K562 (cell line): ENCODE data around the gene PA2G4. TPM values are rescaled to one million over a fixed set of nuclear protein-coding genes. Genes with fewer than 3 reads are reported as not detected.

Experiments
- ARNT ChIP-seq, 2 experiments: fragments of 450-650 bp; IDR thresholded peaks; 2 replicates each; pipeline ENCODE4 v1.6.1; 2016; ENCODE audit warnings: mild to moderate bottlenecking in 1 of 2
- C11orf30 ChIP-seq: fragments of 450-650 bp; IDR thresholded peaks from 2 replicates; pipeline ENCODE4 v1.6.1; 2016; ENCODE audit warnings: low read depth, mild to moderate bottlenecking
- ETV6 ChIP-seq, 3 experiments: fragments of 150-350 bp in 1 of 3; sonication (generic) in 1 of 3; formaldehyde crosslinking in 1 of 3; IDR thresholded peaks; 2 replicates each; pipeline versions ENCODE4 v1.6.1 to v1.8.0; 2014 to 2022; ENCODE audit warnings: borderline replicate concordance in 2 of 3, low read depth in 2 of 3, antibody characterized with exemption in 1 of 3, low read length in 1 of 3, mild to moderate bottlenecking in 1 of 3, missing genetic modification reagents in 1 of 3
- ILK ChIP-seq: fragments of 450-650 bp; IDR thresholded peaks from 2 replicates; pipeline ENCODE4 v1.6.1; 2016; ENCODE audit warnings: missing genetic modification characterization, low read depth, mild to moderate bottlenecking, missing compliant biosample characterization, moderate library complexity, borderline replicate concordance
- JUND ChIP-seq, 2 experiments: IDR thresholded peaks; 2 replicates in 1 of 2; 3 replicates in 1 of 2; pipeline ENCODE4 v1.6.1; 2011; ENCODE audit warnings: borderline replicate concordance in 2 of 2, low read depth in 2 of 2, low read length in 2 of 2, improper control_type of control experiment in 1 of 2, missing biosample characterization in 1 of 2, missing genetic modification characterization in 1 of 2, missing genetic modification reagents in 1 of 2
- MAFK ChIP-seq: IDR thresholded peaks from 2 replicates; pipeline ENCODE4 v1.6.1; 2011; ENCODE audit warnings: low read length, improper control_type of control experiment
- NEUROD1 ChIP-seq: fragments of 150-350 bp; IDR thresholded peaks from 2 replicates; pipeline ENCODE4 v1.6.1; 2014; ENCODE audit warnings: borderline replicate concordance, low read length, low read depth; ENCODE audit not compliant: partially characterized antibody
- OTX1 ChIP-seq: fragments of 450-650 bp; formaldehyde crosslinking; IDR thresholded peaks from 2 replicates; pipeline ENCODE4 v1.4.0; 2022; ENCODE audit warnings: mild to moderate bottlenecking
- POLR2A ChIP-seq: fragments of 450-650 bp; conservative IDR thresholded peaks from 2 replicates; pipeline ENCODE4 v1.6.1; 2016
- POLR2B ChIP-seq: fragments of 450-650 bp; IDR thresholded peaks from 2 replicates; pipeline ENCODE4 v1.6.1; 2018; ENCODE audit warnings: low read depth; ENCODE audit not compliant: partially characterized antibody
- STAT5B ChIP-seq: fragments of 250-450 bp; sonication (Bioruptor Pico); IDR thresholded peaks from 2 replicates; pipeline ENCODE4 v1.8.0; 2021; ENCODE audit warnings: mild to moderate bottlenecking, inconsistent platforms
- ZFPM2 ChIP-seq: fragments of 250-450 bp; sonication (Bioruptor Pico); IDR thresholded peaks from 2 replicates; pipeline ENCODE4 v1.5.1; 2022; ENCODE audit warnings: mild to moderate bottlenecking
- ZNF253 ChIP-seq: fragments of 250-450 bp; sonication (Bioruptor Pico); conservative IDR thresholded peaks from 2 replicates; pipeline ENCODE4 v1.6.1; 2021; ENCODE audit warnings: mild to moderate bottlenecking
- ZNF3 ChIP-seq: fragments of 250-450 bp; sonication (Bioruptor Pico); IDR thresholded peaks from 2 replicates; pipeline ENCODE4 v1.5.0; 2021; ENCODE audit warnings: mild to moderate bottlenecking, moderate library complexity
- ZNF324 ChIP-seq: fragments of 250-450 bp; sonication (Bioruptor Pico); IDR thresholded peaks from 2 replicates; pipeline ENCODE4 v1.4.0; 2020; ENCODE audit warnings: mild to moderate bottlenecking
- polyA plus RNA-seq, 8 experiments: library from polyadenylated mRNA; depleted of rRNA in 4 of 8; stranded (reverse) in 5 of 8; unstranded in 3 of 8; fragments of >200 nt; fragmentation: Nextera tagmentation in 2 of 8; fragmentation: Illumina TruSeq in 1 of 8; extraction: Ambion mirVana in 2 of 8; extraction: Trizol in 1 of 8; gene quantifications; 2 replicates each; pipeline versions ENCODE4 v1.2.1 to v1.2.3, GENCODE V29; 2011 to 2014; ENCODE audit warnings: inconsistent platforms in 1 of 8, missing spikeins in 1 of 8
- total RNA-seq, 7 experiments: library from RNA; depleted of rRNA in 6 of 7; stranded (reverse); fragments of >200 nt in 6 of 7; fragmentation: Illumina TruSeq in 2 of 7; extraction: Trizol in 2 of 7; gene quantifications; 2 replicates each; pipeline versions ENCODE4 v1.2.1 to v1.2.3, GENCODE V29; 2011 to 2021; ENCODE audit warnings: low replicate concordance in 1 of 7
- TF ChIP-seq, protein P1 (sequence below): sonication (generic); formaldehyde crosslinking; IDR thresholded peaks from 2 replicates; pipeline ENCODE4 v1.8.0; 2022; ENCODE audit warnings: missing genetic modification reagents, mild to moderate bottlenecking, moderate library complexity, borderline replicate concordance
- TF ChIP-seq, protein P2 (sequence below): fragments of 450-650 bp; IDR thresholded peaks from 2 replicates; pipeline ENCODE4 v1.7.0; 2016; ENCODE audit warnings: borderline replicate concordance
- TF ChIP-seq, protein P3 (sequence below): sonication (generic); formaldehyde crosslinking; IDR thresholded peaks from 2 replicates; pipeline ENCODE4 v1.5.0; 2020; ENCODE audit warnings: missing genetic modification reagents
- TF ChIP-seq, protein P4 (sequence below): sonication (generic); formaldehyde crosslinking; IDR thresholded peaks from 2 replicates; pipeline ENCODE4 v1.8.0; 2022; ENCODE audit warnings: mild to moderate bottlenecking, missing genetic modification reagents, borderline replicate concordance
- TF ChIP-seq, protein P5 (sequence below): fragments of 250-450 bp; sonication (Bioruptor Pico); IDR thresholded peaks from 2 replicates; pipeline ENCODE4 v1.8.0; 2022; ENCODE audit warnings: moderate library complexity, mild to moderate bottlenecking, inconsistent platforms

PA2G4 gene
- total and polyA plus RNA-seq, 9 of the 15 experiments (the other 6 are each of a cell fraction or from before 2014, with no cell fraction given): 230 to 925 (median 638) TPM

DNA sequence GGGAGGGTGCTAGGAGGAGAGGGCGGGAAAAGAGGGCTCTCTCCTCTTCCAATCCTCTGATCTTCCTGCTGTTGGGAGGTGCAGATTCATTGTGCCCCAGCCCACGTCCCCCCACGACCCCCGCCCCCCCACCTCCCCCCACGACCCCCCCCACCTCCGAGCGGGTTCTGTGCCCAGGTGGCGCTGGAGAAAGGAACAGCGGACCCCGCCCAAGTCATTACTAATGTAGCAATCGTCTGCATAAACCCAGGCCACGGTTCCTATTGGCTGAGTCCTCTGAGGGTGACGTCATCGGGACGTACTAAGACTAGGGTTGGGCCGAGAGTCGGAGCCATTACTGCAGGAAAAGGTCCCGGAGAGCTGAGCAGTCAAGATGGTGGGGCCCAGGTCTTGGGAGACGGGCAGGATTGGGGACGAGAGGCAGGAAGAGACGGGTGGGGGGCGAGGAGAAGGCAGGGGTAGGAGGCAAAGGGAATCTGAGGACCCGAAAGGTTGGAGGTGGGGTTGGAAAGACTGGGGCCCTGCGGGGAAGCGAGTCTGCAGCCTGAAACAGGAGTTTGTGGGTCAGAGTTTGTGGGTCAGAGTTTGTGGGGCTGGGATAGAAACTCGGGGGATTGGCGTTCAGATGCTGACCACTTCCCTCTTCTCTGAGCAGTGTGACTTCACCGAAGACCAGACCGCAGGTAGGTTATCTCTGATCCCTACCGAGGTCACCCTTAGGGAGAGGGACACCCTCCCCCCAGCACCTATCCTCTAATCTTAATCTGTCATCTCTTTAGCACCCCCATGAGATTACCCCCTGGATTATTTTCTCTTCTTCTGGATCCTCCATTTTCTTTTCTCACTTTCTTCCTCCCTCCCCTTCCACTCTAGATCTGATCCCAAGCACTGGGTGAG, 53.9 kb downstream of the PA2G4 start, which contains the start of gene MYL6 (continued):
- TF ChIP-seq, protein P1, sequence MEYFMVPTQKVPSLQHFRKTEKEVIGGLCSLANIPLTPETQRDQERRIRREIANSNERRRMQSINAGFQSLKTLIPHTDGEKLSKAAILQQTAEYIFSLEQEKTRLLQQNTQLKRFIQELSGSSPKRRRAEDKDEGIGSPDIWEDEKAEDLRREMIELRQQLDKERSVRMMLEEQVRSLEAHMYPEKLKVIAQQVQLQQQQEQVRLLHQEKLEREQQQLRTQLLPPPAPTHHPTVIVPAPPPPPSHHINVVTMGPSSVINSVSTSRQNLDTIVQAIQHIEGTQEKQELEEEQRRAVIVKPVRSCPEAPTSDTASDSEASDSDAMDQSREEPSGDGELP (CRISPR knock-in tag): peak; percentile 17; the same call in 1 of the 2 replicates
- TF ChIP-seq JUND (IDR thresholded peaks at IDR 0.05; ENCODE audit: borderline replicate concordance, low read depth, low read length) (peak; percentile 100), JUND (tag; IDR thresholded peaks at IDR 0.05; ENCODE audit: borderline replicate concordance, low read depth, low read length) (peak; percentile 99), C11orf30 (peak; percentile 39; the same call in 1 of the 2 replicates), ILK (tag) (no peak), ARNT (IDR thresholded peaks at IDR 0.05) (peak in 1 of 2 experiments; percentile 65; a peak in 2 of 4 replicates), ZNF324 (CRISPR knock-in tag) (peak; percentile 38; the same call in 1 of the 2 replicates), NEUROD1 (peak; percentile 36), POLR2A (peak; percentile 99), MAFK (no peak), STAT5B (CRISPR knock-in tag) (no peak), ZNF253 (CRISPR knock-in tag) (peak; percentile 19; the same call in 1 of the 2 replicates), ETV6 (IDR thresholded peaks at IDR 0.05; ENCODE audit: borderline replicate concordance in 1 of 2, low read depth in 2 of 2, low read length in 1 of 2) (no peak), ETV6 (CRISPR knock-in tag; IDR thresholded peaks at IDR 0.05; ENCODE audit: borderline replicate concordance) (0 out of 2 replicates have a peak, but pooled peaks have one; percentile 63), ZNF3 (peak; percentile 55), ZFPM2 (peak; percentile 88; the same call in 1 of the 2 replicates), POLR2B (peak; percentile 99), OTX1 (CRISPR knock-in tag) (peak; percentile 99)
- TF ChIP-seq, protein P2, sequence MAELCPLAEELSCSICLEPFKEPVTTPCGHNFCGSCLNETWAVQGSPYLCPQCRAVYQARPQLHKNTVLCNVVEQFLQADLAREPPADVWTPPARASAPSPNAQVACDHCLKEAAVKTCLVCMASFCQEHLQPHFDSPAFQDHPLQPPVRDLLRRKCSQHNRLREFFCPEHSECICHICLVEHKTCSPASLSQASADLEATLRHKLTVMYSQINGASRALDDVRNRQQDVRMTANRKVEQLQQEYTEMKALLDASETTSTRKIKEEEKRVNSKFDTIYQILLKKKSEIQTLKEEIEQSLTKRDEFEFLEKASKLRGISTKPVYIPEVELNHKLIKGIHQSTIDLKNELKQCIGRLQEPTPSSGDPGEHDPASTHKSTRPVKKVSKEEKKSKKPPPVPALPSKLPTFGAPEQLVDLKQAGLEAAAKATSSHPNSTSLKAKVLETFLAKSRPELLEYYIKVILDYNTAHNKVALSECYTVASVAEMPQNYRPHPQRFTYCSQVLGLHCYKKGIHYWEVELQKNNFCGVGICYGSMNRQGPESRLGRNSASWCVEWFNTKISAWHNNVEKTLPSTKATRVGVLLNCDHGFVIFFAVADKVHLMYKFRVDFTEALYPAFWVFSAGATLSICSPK: peak; percentile 83; the same call in 1 of the 2 replicates
- TF ChIP-seq, protein P3, sequence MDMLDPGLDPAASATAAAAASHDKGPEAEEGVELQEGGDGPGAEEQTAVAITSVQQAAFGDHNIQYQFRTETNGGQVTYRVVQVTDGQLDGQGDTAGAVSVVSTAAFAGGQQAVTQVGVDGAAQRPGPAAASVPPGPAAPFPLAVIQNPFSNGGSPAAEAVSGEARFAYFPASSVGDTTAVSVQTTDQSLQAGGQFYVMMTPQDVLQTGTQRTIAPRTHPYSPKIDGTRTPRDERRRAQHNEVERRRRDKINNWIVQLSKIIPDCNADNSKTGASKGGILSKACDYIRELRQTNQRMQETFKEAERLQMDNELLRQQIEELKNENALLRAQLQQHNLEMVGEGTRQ: no peak
- TF ChIP-seq, protein P4, sequence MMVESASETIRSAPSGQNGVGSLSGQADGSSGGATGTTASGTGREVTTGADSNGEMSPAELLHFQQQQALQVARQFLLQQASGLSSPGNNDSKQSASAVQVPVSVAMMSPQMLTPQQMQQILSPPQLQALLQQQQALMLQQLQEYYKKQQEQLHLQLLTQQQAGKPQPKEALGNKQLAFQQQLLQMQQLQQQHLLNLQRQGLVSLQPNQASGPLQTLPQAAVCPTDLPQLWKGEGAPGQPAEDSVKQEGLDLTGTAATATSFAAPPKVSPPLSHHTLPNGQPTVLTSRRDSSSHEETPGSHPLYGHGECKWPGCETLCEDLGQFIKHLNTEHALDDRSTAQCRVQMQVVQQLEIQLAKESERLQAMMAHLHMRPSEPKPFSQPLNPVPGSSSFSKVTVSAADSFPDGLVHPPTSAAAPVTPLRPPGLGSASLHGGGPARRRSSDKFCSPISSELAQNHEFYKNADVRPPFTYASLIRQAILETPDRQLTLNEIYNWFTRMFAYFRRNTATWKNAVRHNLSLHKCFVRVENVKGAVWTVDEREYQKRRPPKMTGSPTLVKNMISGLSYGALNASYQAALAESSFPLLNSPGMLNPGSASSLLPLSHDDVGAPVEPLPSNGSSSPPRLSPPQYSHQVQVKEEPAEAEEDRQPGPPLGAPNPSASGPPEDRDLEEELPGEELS: 0 out of 2 replicates have a peak, but pooled peaks have one; percentile 47
- TF ChIP-seq, protein P5, sequence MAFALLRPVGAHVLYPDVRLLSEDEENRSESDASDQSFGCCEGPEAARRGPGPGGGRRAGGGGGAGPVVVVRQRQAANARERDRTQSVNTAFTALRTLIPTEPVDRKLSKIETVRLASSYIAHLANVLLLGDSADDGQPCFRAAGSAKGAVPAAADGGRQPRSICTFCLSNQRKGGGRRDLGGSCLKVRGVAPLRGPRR (CRISPR knock-in tag): 0 out of 2 replicates have a peak, but pooled peaks have one; percentile 13
